GM21381 (cell line): ENCODE measurements around the gene IFTAP.
"Not testable (repeated sequence)": the region's sequence is repeated elsewhere in the genome, so short reads cannot be mapped to it uniquely, and the experiment has no call there.

Experiments used
- ATAC-seq: cut with Tn5 transposase; IDR thresholded peaks from one replicate; pipeline ENCODE4 v1.9.1; 2021; ENCODE audit warnings: mild to moderate bottlenecking, moderate library complexity; ENCODE audit not compliant: unreplicated experiment

The IFTAP gene

GRCh38 chr11:36635066-36635862 lies 41.0 kb downstream of the IFTAP start:
- ATAC-seq: no peak

DNA sequence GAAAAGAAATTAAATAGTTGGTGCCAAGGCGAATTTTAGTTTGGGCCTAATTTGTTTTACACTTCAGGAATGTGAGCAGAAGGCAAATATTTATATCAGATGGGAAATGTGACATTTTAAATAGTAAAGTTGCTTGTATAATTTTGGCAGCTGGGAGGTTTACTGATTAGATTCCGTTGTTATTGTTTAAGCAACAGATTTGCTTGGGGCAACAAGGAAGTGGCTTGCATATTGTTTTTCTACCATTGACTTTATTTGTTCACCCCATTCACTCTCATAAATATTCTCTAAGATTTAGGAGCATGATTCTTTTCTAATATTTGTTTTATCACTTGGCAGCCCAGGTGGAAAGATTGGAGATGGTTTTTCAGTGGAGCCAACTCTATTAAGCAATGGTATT lies 44.3 kb downstream of the IFTAP start:
- no peak for ATAC-seq

DNA sequence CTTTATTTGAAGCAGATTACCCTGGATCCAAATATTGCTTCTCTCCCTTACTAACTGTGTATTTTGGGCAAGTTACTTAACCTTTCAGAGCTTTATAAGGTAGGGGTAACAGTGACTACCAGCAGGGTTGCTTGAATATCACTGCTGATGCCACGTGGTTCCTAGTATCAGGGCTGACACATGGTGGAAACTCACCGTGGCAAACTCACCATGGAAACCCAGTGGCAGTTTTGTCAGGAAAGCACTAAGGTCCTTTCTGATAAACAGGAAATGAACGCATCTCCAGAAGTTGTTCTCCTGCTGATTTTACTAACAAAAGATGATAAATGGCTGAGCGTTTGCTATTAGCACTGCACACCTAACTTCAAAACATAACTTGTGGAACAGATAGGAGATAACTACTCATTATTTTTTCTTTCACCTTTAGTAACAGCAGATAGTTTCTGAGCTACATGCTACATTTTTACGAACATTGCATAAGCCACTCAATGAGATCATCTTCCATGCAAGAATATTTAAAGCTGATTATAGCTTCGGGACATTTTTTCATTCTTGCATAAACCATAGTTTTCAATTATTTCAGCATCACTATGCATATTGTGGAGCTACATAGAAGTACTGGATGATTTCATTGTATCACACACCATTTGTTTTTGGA lies 63.4 kb downstream of the IFTAP start:
- no peak for ATAC-seq

- ATAC-seq: not testable (repeated sequence)
Measured at GRCh38 chr11:36661359-36661758, 67.1 kb downstream of the IFTAP start.

- no peak for ATAC-seq
Measured at GRCh38 chr11:36672815-36673450, 78.6 kb downstream of the IFTAP start.

DNA sequence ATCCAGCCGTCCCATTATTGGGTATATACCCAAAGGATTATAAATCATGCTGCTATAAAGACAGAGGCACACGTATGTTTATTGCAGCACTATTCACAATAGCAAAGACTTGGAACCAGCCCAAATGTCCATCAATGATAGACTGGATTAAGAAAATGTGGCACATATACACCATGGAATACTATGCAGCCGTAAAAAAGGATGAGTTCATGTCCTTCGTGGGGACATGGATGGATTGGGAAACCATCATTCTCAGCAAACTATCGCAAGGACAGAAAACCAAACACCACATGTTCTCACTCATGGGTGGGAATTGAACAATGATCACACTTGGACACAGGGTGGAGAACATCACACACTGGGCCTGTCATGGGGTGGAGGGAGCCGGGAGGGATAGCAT lies 85.2 kb downstream of the IFTAP start:
- not testable (repeated sequence) for ATAC-seq

DNA sequence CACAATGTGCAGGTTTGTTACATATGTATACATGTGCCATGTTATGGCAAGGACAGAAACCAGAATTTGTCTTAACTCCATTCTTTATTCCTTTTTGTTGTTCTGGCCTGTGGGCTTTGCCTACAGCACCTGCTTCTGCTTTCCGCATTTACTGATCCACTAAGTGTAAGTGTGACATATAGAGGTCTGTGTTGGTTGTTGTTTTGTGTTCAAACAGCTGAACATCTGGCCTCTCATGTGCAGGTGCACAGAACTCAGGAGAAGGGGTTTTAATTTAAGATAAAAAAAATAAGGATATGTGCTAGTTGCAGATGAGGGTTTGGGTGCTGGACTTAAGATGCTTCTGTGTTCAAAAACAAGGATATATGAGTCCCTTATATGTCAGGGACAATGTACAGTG lies 89.5 kb downstream of the IFTAP start:
- ATAC-seq: no peak

DNA sequence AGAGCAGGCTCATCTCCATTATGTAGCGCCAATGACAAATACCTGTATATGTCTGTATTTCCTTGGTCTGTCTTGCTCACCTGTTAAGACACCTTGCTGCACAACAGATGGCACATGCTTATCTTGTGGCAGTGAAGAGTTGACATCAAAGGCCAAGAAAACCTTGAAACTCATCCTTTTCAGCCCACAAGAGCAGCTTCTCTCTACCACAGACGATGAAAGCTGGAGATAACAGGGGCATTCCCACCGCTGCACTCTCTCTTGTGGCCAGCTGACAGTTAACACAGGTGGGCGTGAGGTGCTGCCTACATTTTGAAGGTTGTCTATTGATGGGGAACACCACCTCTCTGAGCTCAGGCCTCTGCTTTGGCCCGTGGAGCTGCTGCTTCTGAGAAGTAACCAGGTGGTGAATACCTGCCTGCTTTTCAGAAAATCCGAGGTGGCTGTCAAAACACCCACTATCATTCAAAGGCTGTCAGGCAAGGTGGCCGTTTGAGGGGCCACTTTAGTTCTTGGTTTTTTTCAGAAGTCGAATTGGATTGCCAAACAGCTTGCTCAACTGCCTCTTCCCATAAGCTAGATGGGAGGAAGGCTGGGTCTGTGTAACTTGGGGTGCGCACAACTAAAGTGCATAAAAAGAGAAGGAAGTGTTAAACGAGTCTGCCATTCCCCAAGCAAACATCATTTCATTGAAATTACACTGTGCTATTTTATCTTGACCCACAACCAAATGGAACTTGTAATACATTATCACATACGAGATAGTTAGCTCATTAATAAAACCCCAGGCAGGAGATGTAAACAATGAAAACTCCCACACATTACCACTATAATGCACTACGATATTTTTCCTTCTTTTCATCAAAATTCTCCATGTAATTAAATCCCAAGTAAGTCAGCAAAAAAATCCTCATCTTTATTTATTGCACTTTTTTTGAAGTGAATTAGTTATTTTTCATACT lies 90.8 kb downstream of the IFTAP start:
- no peak for ATAC-seq

DNA sequence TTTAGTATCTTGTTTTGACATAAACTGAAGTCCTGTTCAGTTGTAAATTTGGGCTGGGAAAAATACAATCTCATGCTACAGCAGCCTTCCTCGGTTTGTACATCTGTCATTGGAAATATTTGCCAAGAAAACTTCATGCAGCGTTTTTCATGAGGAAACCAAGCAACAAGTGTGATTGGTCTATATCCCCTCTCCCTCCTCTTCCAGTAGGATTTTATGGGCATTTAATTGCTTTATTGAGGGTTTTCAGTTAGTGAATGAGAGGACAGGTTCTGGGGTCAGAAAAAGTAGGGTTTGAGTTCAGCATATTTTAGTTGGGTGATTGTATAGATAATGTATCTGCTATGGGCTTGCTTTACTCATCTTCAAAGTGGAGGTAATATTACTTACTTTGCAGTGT lies 93.8 kb downstream of the IFTAP start:
- no peak for ATAC-seq

- ATAC-seq: no peak
Measured at GRCh38 chr11:36688571-36689291, 94.4 kb downstream of the IFTAP start.

DNA sequence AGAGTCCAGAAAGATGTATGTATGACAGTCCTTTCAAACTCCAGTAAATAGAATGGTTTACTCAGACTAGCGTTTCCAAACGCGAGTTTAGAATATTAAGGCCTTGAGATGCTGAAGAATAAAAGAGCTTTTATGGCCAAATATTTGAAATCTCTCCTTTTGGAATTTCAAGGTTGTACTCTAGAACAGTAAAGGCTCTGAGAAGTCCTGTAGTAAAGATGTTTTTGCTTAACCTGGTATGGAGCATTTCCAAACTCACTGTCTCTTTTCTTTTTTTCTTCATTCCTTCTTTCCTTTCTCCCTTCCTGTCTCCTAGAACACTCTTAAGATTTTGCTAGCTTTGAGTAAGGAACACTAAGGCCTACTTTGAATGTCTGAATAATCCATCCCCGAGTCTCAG lies 95.1 kb downstream of the IFTAP start:
- no peak for ATAC-seq

DNA sequence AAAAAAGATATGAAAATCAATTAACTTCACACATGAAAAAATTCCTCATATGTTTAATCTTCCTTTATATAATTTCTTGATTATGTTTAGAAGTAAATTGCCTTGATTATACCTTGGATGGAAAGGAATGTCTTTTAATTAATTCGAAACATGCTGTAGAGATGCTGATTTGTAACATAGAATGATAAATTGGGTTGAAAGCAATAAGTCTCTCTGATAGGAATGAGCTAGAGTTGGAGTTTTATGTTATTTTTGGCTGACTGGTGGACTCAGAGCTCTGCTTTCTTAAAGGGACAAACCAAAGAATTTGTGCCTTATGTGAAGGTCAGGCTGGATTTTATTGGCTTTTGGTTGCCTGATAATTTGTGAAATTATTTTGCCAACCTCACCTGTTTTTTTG lies 98.4 kb downstream of the IFTAP start:
- no peak for ATAC-seq

- no peak for ATAC-seq
Measured at GRCh38 chr11:36693139-36693843, 99.0 kb downstream of the IFTAP start.

DNA sequence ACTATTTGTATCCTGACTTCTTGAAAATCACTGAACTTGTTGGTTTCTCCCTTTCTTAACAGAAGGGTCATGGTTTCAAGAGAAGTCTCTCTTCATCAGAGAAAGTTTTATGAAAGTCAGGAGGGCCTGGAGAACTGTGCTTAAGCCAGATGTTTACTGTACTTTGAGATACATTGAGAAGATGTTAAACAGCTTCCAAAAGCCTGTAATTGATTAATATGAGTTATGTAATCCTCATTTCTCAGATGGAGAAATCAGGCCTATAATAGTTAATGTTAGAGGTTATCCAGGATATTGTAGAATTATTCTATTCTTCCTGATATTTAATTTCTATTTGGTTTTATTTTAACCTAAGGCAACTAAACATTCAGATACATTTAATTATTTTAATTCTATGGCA lies 100.8 kb downstream of the IFTAP start:
- ATAC-seq: no peak

- no peak for ATAC-seq
Measured at GRCh38 chr11:36695571-36695970, 101.3 kb downstream of the IFTAP start.

DNA sequence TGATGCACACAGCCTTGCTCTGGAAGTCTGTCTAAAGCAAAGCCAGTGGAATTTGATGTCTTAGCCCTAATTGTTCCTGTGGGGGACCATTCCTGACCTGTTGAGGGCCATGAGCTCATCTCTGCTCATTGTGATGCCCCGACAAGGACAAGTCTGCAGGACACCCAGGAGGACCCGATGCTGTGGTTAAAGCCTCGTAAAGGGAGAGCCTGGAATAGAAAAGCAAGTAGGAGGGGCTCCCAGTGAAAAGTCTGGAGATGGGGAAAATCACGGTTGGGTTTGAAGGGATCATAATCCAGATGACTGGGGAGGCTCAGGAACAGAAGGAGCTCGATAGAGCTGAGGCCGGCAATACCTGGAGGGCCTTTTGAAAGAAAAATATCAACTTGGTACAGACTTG lies 102.2 kb downstream of the IFTAP start:
- ATAC-seq: no peak

DNA sequence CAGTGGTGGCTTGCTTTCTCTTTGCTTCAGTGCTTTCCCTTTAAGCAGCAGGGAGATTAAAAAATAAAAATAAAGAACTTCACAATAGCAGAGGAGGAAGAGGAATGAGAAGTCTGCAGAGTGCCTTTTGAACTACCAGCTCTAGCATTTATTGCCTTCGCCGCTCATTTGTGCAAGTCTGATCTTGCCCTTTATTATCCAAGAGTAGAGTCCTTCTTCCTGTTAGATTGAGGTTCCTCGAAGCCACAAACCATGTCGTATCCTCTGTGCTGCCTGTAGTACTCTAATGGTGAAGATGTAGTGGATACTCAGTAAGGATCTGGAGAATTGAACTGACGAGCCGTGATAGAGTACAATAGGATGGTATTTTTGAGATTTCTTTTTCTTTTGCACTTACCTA lies 105.0 kb downstream of the IFTAP start:
- ATAC-seq: no peak

DNA sequence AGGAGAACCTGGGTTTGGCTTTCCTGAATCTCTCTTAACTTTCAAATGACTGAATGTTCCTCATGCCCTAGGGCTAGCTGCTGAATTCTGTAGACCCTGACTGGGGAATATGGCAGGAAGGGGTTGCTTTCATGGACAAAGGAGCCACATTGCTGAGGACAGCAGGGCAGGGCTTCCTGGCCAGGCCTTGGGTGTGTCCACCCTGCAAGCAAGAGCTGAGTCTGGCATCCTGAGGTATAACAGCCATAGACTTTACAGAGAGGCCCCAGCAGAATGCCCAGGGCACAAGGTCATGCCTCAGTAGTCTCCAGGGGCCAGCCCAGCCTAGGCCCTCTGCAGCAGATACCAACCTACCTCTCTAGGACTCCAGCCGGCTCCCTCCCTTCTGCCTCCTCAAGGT lies 105.9 kb downstream of the IFTAP start:
- no peak for ATAC-seq

DNA sequence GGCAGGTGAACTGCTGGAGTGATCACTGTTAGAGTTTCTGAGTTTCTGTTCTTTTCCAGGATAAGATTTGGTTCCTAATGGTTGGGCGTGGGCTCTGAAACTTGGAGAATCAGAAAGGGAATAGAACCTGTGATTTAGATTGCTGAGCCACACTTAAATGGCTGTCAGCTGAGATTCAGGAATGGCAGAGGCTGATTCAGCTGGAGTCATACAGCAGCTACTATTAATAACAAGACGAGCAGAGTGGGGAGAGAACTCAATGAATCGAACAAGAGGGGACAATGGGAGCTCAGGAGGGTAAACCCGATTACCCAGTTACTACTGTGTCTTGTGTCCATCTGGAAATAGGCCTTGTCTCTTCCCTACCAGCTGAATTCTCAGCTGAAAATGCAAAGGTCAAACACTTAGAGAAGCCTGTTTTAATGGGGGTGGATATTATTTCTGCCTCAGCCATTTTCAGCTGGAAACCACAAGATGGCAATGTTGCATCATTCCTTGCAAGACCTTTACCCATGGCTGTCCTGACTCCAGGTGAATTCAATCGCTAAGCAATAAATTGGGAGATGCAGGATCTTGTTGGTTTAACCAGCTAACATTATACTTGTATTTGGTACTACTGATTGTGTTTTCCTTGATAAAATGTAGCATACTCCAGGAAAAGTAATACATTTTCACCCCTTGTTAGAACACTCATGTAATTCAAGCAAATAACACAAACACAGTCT lies 108.2 kb downstream of the IFTAP start:
- peak; percentile 76 for ATAC-seq
